Activated T-cell treated with anti-CD3 and anti-CD28 coated beads for 48 hours (primary cell): ENCODE data around the gene REEP3.
A peak's percentile ranks its signal among the peaks of the same experiment; 100 is the strongest.
"Not testable (repeated sequence)": the region's sequence is repeated elsewhere in the genome, so short reads cannot be mapped to it uniquely, and the experiment has no call there.

Source experiments
- DNase-seq: peaks from one replicate; pipeline ENCODE4 v3.0.0-alpha.2; 2020; ENCODE audit warnings: low read depth

The REEP3 gene

GRCh38 chr10:63549810-63550209 is 28.6 kb downstream of the REEP3 start:
- DNase-seq, result no peak

GRCh38 chr10:63553031-63553430 is 31.8 kb downstream of the REEP3 start:
- DNase-seq, result no peak

GRCh38 chr10:63553473-63553872 is 32.3 kb downstream of the REEP3 start:
- no peak for DNase-seq

GRCh38 chr10:63554657-63555056 is 33.5 kb downstream of the REEP3 start:
- DNase-seq, result peak; percentile 6

GRCh38 chr10:63555330-63555729 is 34.1 kb downstream of the REEP3 start:
- DNase-seq, result no peak

GRCh38 chr10:63558132-63558784 is 37.1 kb downstream of the REEP3 start:
- DNase-seq, result no peak

GRCh38 chr10:63561341-63561740 is 40.1 kb downstream of the REEP3 start:
- DNase-seq, result no peak

GRCh38 chr10:63562391-63562790 is 41.2 kb downstream of the REEP3 start:
- no peak for DNase-seq

- no peak for DNase-seq
Observed at GRCh38 chr10:63562857-63563256, 41.7 kb downstream of the REEP3 start.

- no peak for DNase-seq
Observed at GRCh38 chr10:63563623-63564022, 42.4 kb downstream of the REEP3 start.

GRCh38 chr10:63564731-63565130 is 43.5 kb downstream of the REEP3 start:
- DNase-seq, result not testable (repeated sequence)

- DNase-seq, result no peak
Observed at GRCh38 chr10:63573068-63573697, 52.0 kb downstream of the REEP3 start.

GRCh38 chr10:63574011-63574410 is 52.8 kb downstream of the REEP3 start:
- no peak for DNase-seq

- no peak for DNase-seq
Observed at GRCh38 chr10:63576501-63576900, 55.3 kb downstream of the REEP3 start.

GRCh38 chr10:63578501-63578900 is 57.3 kb downstream of the REEP3 start:
- no peak for DNase-seq

- DNase-seq, result no peak
Observed at GRCh38 chr10:63579371-63580014, 58.3 kb downstream of the REEP3 start.

- DNase-seq, result no peak
Observed at GRCh38 chr10:63582690-63583089, 61.5 kb downstream of the REEP3 start.

GRCh38 chr10:63583397-63583796 is 62.2 kb downstream of the REEP3 start:
- no peak for DNase-seq

- no peak for DNase-seq
Observed at GRCh38 chr10:63583909-63584724, 62.9 kb downstream of the REEP3 start.

- no peak for DNase-seq
Observed at GRCh38 chr10:63584725-63585035, 63.5 kb downstream of the REEP3 start.

GRCh38 chr10:63585041-63585440 is 63.8 kb downstream of the REEP3 start:
- no peak for DNase-seq

GRCh38 chr10:63586043-63586442 is 64.8 kb downstream of the REEP3 start:
- DNase-seq, result no peak

- DNase-seq, result no peak
Observed at GRCh38 chr10:63587191-63587590, 66.0 kb downstream of the REEP3 start.
